A673 (cell line): Measurements from ENCODE around the gene CDKN2C.

Experiments used
- EZH2 ChIP-seq: fragments of 200-600 bp; sonication (generic); IDR thresholded peaks from 2 replicates; pipeline ENCODE4 v1.6.1; 2017; ENCODE audit warnings: borderline replicate concordance, low read depth, mild to moderate bottlenecking, mixed read lengths, antibody characterized with exemption, low read length; ENCODE audit not compliant: poor library complexity, severe bottlenecking
- TF ChIP-seq, protein P1 (sequence below): fragments of 300-800, 200-600 bp; sonication (generic); conservative IDR thresholded peaks from 2 replicates; pipeline ENCODE4 v1.5.1; 2017; ENCODE audit warnings: low read depth, mild to moderate bottlenecking, antibody characterized with exemption, low read length, moderate library complexity, mixed read lengths

- TF ChIP-seq, protein P1, sequence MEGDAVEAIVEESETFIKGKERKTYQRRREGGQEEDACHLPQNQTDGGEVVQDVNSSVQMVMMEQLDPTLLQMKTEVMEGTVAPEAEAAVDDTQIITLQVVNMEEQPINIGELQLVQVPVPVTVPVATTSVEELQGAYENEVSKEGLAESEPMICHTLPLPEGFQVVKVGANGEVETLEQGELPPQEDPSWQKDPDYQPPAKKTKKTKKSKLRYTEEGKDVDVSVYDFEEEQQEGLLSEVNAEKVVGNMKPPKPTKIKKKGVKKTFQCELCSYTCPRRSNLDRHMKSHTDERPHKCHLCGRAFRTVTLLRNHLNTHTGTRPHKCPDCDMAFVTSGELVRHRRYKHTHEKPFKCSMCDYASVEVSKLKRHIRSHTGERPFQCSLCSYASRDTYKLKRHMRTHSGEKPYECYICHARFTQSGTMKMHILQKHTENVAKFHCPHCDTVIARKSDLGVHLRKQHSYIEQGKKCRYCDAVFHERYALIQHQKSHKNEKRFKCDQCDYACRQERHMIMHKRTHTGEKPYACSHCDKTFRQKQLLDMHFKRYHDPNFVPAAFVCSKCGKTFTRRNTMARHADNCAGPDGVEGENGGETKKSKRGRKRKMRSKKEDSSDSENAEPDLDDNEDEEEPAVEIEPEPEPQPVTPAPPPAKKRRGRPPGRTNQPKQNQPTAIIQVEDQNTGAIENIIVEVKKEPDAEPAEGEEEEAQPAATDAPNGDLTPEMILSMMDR: no peak
- no peak for TF ChIP-seq EZH2
These were observed 453 bp downstream of the CDKN2C start for GRCh38 chr1:50970509-50970887.
